HepG2 (cell line): ENCODE results near the gene SERPINA6. TPM values are rescaled to one million over a fixed set of nuclear protein-coding genes. Genes with fewer than 3 reads are reported as not detected.
A peak's percentile ranks its signal among the peaks of the same experiment; 100 is the strongest.

Source experiments
- CCDC6 ChIP-seq: sonication (generic); formaldehyde crosslinking; IDR thresholded peaks from 2 replicates; pipeline ENCODE4 v1.8.1; 2022; ENCODE audit warnings: mild to moderate bottlenecking, missing genetic modification reagents, moderate library complexity
- RELA ChIP-seq: sonication (generic); formaldehyde crosslinking; IDR thresholded peaks from 2 replicates; pipeline ENCODE4 v1.4.0; 2020; ENCODE audit warnings: missing genetic modification reagents
- SOX5 ChIP-seq: IDR thresholded peaks from 2 replicates; pipeline ENCODE4 v1.6.1; 2016; ENCODE audit warnings: borderline replicate concordance
- SRSF9 ChIP-seq: fragments of 200-400 bp; formaldehyde crosslinking; IDR thresholded peaks from 2 replicates; pipeline ENCODE4 v1.6.1; 2018; ENCODE audit warnings: borderline replicate concordance, mild to moderate bottlenecking, low read depth, low read length; ENCODE audit not compliant: insufficient read depth, poor library complexity, severe bottlenecking
- U2AF2 ChIP-seq: fragments of 200-400 bp; formaldehyde crosslinking; IDR thresholded peaks from 2 replicates; pipeline ENCODE4 v1.6.1; 2017; ENCODE audit warnings: low read depth, mild to moderate bottlenecking, low read length
- ZFYVE20 ChIP-seq: sonication (generic); formaldehyde crosslinking; IDR thresholded peaks from 2 replicates; pipeline ENCODE4 v1.8.0; 2023; ENCODE audit warnings: low read depth, mild to moderate bottlenecking, moderate library complexity, missing genetic modification reagents, borderline replicate concordance
- ZNF460 ChIP-seq: sonication (generic); formaldehyde crosslinking; IDR thresholded peaks from 2 replicates; pipeline ENCODE4 v1.5.1; 2020; ENCODE audit warnings: missing genetic modification reagents, mild to moderate bottlenecking, borderline replicate concordance
- ZNF678 ChIP-seq: sonication (generic); formaldehyde crosslinking; IDR thresholded peaks from 2 replicates; pipeline ENCODE4 v1.4.0; 2020; ENCODE audit warnings: mild to moderate bottlenecking, missing genetic modification reagents
- ZNF782 ChIP-seq: sonication (generic); formaldehyde crosslinking; IDR thresholded peaks from 2 replicates; pipeline ENCODE4 v1.4.0; 2020; ENCODE audit warnings: missing genetic modification reagents, mild to moderate bottlenecking, borderline replicate concordance
- ZNF792 ChIP-seq: IDR thresholded peaks from 2 replicates; pipeline ENCODE4 v1.6.1; 2016
- polyA plus RNA-seq, 8 experiments: library from polyadenylated mRNA; depleted of rRNA in 3 of 8; stranded (reverse) in 7 of 8; unstranded in 1 of 8; fragments of >200 nt; fragmentation: Illumina TruSeq in 4 of 8; extraction: Trizol in 4 of 8; gene quantifications; 2 replicates each; pipeline versions ENCODE4 v1.2.1 to v1.2.3, GENCODE V29; 2011 to 2016; ENCODE audit warnings: low read depth in 4 of 8, missing spikeins in 1 of 8, mixed read lengths in 1 of 8; ENCODE audit not compliant: insufficient read depth in 1 of 8
- total RNA-seq, 5 experiments: library from RNA; depleted of rRNA; stranded (reverse); fragments of >200 nt; fragmentation: Illumina TruSeq; extraction: Trizol; gene quantifications; 2 replicates each; pipeline ENCODE4 v1.2.3, GENCODE V29; 2016; ENCODE audit warnings: low read depth in 1 of 5
- TF ChIP-seq, protein P1 (sequence below): IDR thresholded peaks from 2 replicates; pipeline ENCODE4 v1.6.1; 2016; ENCODE audit warnings: mild to moderate bottlenecking
- TF ChIP-seq, protein P2 (sequence below): sonication (generic); formaldehyde crosslinking; IDR thresholded peaks from 2 replicates; pipeline ENCODE4 v1.4.0; 2020; ENCODE audit warnings: missing genetic modification reagents
- TF ChIP-seq, protein P3 (sequence below): sonication (generic); formaldehyde crosslinking; IDR thresholded peaks from 2 replicates; pipeline ENCODE4 v1.5.0; 2020; ENCODE audit warnings: mild to moderate bottlenecking, missing genetic modification reagents, moderate library complexity
- TF ChIP-seq, protein P4 (sequence below): sonication (generic); formaldehyde crosslinking; IDR thresholded peaks from 2 replicates; pipeline ENCODE4 v1.5.0; 2020; ENCODE audit warnings: missing genetic modification reagents
- TF ChIP-seq, protein P5 (sequence below): sonication (generic); formaldehyde crosslinking; IDR thresholded peaks from 2 replicates; pipeline ENCODE4 v1.4.0; 2020; ENCODE audit warnings: missing genetic modification reagents, borderline replicate concordance
- TF ChIP-seq, protein P6 (sequence below): sonication (generic); formaldehyde crosslinking; IDR thresholded peaks from 2 replicates; pipeline ENCODE4 v1.4.0; 2020; ENCODE audit warnings: low read depth, missing genetic modification reagents

The SERPINA6 gene
- total and polyA plus RNA-seq, 2 of the 13 experiments (the other 11 are each of a cell fraction or from before 2014, with no cell fraction given) = 260 to 333 TPM

DNA sequence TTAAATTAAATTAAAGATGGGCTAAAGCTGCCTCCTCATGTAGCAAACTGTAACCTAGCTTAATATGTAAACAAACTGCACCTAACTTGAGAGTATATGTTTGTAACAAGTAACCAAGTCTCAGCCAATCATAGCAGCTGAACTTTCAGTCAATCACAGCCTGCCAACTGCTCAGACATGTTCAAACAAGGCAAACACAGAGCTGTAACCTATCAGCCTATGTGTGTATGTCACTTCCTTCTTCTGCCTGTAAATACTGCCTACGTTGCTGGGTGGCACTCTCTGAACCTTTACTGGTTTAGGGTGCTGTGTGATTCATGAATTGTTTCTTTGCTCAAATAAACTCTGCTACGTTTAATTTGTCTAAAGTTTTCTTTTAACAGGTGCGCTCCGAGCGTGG lies 2.9 kb downstream of the SERPINA6 start (continued):
- TF ChIP-seq, protein P1, sequence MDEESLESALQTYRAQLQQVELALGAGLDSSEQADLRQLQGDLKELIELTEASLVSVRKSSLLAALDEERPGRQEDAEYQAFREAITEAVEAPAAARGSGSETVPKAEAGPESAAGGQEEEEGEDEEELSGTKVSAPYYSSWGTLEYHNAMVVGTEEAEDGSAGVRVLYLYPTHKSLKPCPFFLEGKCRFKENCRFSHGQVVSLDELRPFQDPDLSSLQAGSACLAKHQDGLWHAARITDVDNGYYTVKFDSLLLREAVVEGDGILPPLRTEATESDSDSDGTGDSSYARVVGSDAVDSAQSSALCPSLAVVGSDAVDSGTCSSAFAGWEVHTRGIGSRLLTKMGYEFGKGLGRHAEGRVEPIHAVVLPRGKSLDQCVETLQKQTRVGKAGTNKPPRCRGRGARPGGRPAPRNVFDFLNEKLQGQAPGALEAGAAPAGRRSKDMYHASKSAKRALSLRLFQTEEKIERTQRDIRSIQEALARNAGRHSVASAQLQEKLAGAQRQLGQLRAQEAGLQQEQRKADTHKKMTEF (CRISPR knock-in tag) = 0 out of 2 replicates have a peak, but pooled peaks have one; percentile 21
- TF ChIP-seq, protein P2, sequence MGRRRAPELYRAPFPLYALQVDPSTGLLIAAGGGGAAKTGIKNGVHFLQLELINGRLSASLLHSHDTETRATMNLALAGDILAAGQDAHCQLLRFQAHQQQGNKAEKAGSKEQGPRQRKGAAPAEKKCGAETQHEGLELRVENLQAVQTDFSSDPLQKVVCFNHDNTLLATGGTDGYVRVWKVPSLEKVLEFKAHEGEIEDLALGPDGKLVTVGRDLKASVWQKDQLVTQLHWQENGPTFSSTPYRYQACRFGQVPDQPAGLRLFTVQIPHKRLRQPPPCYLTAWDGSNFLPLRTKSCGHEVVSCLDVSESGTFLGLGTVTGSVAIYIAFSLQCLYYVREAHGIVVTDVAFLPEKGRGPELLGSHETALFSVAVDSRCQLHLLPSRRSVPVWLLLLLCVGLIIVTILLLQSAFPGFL (CRISPR knock-in tag) = no peak
- TF ChIP-seq CCDC6 (CRISPR knock-in tag) (0 out of 2 replicates have a peak, but pooled peaks have one; percentile 40), SRSF9 (no peak), U2AF2 (no peak), RELA (no peak), ZFYVE20 (CRISPR knock-in tag) (no peak), ZNF792 (peak; percentile 61; the same call in 1 of the 2 replicates), ZNF460 (CRISPR knock-in tag) (no peak), SOX5 (CRISPR knock-in tag) (0 out of 2 replicates have a peak, but pooled peaks have one; percentile 40), ZNF782 (CRISPR knock-in tag) (no peak), ZNF678 (CRISPR knock-in tag) (no peak)
- TF ChIP-seq, protein P3, sequence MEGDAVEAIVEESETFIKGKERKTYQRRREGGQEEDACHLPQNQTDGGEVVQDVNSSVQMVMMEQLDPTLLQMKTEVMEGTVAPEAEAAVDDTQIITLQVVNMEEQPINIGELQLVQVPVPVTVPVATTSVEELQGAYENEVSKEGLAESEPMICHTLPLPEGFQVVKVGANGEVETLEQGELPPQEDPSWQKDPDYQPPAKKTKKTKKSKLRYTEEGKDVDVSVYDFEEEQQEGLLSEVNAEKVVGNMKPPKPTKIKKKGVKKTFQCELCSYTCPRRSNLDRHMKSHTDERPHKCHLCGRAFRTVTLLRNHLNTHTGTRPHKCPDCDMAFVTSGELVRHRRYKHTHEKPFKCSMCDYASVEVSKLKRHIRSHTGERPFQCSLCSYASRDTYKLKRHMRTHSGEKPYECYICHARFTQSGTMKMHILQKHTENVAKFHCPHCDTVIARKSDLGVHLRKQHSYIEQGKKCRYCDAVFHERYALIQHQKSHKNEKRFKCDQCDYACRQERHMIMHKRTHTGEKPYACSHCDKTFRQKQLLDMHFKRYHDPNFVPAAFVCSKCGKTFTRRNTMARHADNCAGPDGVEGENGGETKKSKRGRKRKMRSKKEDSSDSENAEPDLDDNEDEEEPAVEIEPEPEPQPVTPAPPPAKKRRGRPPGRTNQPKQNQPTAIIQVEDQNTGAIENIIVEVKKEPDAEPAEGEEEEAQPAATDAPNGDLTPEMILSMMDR (CRISPR knock-in tag) = peak; percentile 40; the same call in 1 of the 2 replicates
- TF ChIP-seq, protein P4, sequence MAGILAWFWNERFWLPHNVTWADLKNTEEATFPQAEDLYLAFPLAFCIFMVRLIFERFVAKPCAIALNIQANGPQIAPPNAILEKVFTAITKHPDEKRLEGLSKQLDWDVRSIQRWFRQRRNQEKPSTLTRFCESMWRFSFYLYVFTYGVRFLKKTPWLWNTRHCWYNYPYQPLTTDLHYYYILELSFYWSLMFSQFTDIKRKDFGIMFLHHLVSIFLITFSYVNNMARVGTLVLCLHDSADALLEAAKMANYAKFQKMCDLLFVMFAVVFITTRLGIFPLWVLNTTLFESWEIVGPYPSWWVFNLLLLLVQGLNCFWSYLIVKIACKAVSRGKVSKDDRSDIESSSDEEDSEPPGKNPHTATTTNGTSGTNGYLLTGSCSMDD (CRISPR knock-in tag) = no peak
- TF ChIP-seq, protein P5, sequence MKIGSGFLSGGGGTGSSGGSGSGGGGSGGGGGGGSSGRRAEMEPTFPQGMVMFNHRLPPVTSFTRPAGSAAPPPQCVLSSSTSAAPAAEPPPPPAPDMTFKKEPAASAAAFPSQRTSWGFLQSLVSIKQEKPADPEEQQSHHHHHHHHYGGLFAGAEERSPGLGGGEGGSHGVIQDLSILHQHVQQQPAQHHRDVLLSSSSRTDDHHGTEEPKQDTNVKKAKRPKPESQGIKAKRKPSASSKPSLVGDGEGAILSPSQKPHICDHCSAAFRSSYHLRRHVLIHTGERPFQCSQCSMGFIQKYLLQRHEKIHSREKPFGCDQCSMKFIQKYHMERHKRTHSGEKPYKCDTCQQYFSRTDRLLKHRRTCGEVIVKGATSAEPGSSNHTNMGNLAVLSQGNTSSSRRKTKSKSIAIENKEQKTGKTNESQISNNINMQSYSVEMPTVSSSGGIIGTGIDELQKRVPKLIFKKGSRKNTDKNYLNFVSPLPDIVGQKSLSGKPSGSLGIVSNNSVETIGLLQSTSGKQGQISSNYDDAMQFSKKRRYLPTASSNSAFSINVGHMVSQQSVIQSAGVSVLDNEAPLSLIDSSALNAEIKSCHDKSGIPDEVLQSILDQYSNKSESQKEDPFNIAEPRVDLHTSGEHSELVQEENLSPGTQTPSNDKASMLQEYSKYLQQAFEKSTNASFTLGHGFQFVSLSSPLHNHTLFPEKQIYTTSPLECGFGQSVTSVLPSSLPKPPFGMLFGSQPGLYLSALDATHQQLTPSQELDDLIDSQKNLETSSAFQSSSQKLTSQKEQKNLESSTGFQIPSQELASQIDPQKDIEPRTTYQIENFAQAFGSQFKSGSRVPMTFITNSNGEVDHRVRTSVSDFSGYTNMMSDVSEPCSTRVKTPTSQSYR (CRISPR knock-in tag) = no peak
- TF ChIP-seq, protein P6, sequence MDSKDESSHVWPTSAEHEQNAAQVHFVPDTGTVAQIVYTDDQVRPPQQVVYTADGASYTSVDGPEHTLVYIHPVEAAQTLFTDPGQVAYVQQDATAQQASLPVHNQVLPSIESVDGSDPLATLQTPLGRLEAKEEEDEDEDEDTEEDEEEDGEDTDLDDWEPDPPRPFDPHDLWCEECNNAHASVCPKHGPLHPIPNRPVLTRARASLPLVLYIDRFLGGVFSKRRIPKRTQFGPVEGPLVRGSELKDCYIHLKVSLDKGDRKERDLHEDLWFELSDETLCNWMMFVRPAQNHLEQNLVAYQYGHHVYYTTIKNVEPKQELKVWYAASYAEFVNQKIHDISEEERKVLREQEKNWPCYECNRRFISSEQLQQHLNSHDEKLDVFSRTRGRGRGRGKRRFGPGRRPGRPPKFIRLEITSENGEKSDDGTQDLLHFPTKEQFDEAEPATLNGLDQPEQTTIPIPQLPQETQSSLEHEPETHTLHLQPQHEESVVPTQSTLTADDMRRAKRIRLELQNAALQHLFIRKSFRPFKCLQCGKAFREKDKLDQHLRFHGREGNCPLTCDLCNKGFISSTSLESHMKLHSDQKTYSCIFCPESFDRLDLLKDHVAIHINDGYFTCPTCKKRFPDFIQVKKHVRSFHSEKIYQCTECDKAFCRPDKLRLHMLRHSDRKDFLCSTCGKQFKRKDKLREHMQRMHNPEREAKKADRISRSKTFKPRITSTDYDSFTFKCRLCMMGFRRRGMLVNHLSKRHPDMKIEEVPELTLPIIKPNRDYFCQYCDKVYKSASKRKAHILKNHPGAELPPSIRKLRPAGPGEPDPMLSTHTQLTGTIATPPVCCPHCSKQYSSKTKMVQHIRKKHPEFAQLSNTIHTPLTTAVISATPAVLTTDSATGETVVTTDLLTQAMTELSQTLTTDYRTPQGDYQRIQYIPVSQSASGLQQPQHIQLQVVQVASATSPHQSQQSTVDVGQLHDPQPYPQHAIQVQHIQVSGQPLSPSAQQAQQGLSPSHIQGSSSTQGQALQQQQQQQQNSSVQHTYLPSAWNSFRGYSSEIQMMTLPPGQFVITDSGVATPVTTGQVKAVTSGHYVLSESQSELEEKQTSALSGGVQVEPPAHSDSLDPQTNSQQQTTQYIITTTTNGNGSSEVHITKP (CRISPR knock-in tag) = peak; percentile 60; the same call in 1 of the 2 replicates
